Chondrocyte (in vitro differentiated cells): ENCODE measurements around the gene TRIM24. TPM values are rescaled to one million over a fixed set of nuclear protein-coding genes. Genes with fewer than 3 reads are reported as not detected.

Source experiments
- DNase-seq: peaks from one replicate; pipeline ENCODE4 v3.0.0; 2021; ENCODE audit warnings: mixed read lengths, low spot score
- H3K27ac Mint-ChIP-seq: one replicate; pipeline ENCODE4 v1.8.0; 2021; ENCODE audit warnings: mild to moderate bottlenecking, moderate library complexity, mixed read lengths; ENCODE audit not compliant: unreplicated experiment
- H3K27me3 Mint-ChIP-seq: 2 replicates; pipeline ENCODE4 v1.8.0; 2021; ENCODE audit warnings: low read depth, mixed read lengths
- H3K36me3 Mint-ChIP-seq: 2 replicates; pipeline ENCODE4 v1.8.0; 2021; ENCODE audit warnings: low read depth, mixed read lengths
- H3K4me1 Mint-ChIP-seq: 2 replicates; pipeline ENCODE4 v1.8.0; 2021; ENCODE audit warnings: low read depth, mild to moderate bottlenecking, mixed read lengths
- H3K4me3 Mint-ChIP-seq: one replicate; pipeline ENCODE4 v1.8.0; 2021; ENCODE audit warnings: mild to moderate bottlenecking, moderate library complexity, mixed read lengths; ENCODE audit not compliant: unreplicated experiment
- H3K9me3 Mint-ChIP-seq: 2 replicates; pipeline ENCODE4 v1.8.0; 2021; ENCODE audit warnings: low read depth, mixed read lengths
- CTCF ChIP-seq: fragments of 200-600 bp; sonication (generic); IDR thresholded peaks from 2 replicates; pipeline ENCODE4 v1.5.0; 2021; ENCODE audit warnings: antibody characterized with exemption, mild to moderate bottlenecking, moderate library complexity
- total RNA-seq: library from RNA; stranded (reverse); gene quantifications from 3 replicates; pipeline ENCODE4 v1.2.1, GENCODE V29; 2021

TRIM24 gene
- total RNA-seq, 1 donor from 2014 or later: 31.6 TPM

DNA sequence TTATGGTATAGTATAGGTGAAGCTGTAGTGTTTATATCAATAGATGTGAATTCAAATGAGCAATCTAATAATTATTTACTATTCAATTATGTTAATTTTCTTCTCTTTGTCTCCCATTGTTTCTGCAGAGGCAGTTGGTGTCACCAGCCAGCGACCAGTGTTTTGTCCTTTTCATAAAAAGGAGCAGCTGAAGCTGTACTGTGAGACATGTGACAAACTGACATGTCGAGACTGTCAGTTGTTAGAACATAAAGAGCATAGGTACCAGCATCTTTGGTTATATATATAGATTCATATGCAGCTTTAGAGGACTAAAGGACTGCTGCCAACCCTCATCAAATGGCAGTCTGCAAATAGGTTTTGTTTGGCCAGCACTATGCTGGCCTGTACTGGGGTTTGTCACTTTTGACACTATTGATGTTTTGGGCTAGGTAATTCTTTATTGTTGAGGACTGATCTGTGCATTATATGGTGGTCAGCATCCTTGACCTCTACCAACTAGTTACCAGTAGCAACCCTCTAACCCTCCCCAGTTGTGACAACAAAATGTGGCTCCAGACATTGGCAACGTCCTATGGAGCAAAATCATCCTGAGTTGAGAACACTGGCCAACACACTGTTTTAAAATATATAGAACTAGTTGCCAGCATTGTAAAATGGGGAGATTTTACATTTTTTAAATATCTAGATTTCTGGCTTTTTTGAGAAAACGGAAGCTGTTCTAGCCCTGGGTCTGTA lies 59.2 kb downstream of the TRIM24 start:
- no peak overlapping the region for H3K27ac Mint-ChIP-seq
- H3K4me1 Mint-ChIP-seq: no peaks in the 10 kb centered on the region
- no peak for TF ChIP-seq CTCF
- DNase-seq: no peak
- peaks cover 22% of the 10 kb centered on the region for H3K36me3 Mint-ChIP-seq
- no peak overlapping the region for H3K4me3 Mint-ChIP-seq
- no peaks in the 10 kb centered on the region for H3K27me3 Mint-ChIP-seq
- no peaks in the 10 kb centered on the region for H3K9me3 Mint-ChIP-seq

DNA sequence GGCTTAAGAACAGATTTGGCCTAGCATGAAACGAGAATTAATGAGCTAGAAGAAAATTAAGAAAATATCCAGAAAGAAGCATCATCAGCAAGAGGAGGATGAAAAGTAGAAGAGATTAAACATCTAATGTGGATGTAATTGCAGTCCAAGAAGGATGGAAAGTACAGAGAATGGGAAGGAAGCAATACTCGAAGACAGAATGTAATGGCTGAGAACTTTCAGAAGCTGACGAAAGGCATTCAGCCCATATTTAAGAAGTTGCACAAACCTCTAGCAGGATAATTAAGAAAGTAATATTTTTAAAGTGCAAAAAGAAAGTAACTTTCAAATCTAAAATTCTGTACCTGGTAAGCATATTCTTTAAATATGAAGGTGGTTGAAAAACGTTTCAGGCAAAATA lies 60.7 kb downstream of the TRIM24 start:
- H3K4me3 Mint-ChIP-seq: no peak overlapping the region
- peaks cover 1% of the 10 kb centered on the region for H3K9me3 Mint-ChIP-seq
- peaks cover 24% of the 10 kb centered on the region for H3K36me3 Mint-ChIP-seq
- no peak for TF ChIP-seq CTCF
- no peaks in the 10 kb centered on the region for H3K27me3 Mint-ChIP-seq
- peaks cover 2% of the 10 kb centered on the region for H3K4me1 Mint-ChIP-seq
- no peak for DNase-seq
- H3K27ac Mint-ChIP-seq: no peak overlapping the region

DNA sequence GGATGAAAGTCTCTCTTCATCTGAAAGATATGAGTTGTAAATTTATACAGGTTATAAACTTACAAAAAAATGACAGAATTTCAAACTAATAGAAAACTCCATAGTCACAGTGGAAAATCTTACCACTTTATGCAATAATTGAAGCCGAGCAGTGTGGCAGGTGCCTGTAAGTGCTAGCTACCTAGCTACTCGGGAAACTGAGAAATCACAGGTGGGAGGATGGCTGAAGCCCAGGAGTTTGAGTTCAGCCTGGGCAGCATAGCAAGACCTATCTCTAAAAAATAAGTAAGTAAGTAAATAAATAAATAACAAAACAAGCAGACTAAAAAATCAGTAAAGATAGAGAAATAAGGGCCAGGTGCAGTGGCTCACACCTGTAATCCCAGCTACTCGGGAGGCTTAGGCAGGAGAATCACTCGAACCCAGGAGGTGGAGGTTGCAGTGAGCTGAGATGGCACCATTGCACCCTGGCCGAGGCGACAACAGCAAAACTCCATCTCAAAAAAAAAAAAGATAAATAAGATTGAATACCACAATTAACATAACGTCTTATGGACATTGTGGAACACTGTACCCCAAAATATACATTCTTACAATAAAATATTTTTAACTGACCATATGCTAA lies 61.9 kb downstream of the TRIM24 start:
- peaks cover 3% of the 10 kb centered on the region for H3K4me1 Mint-ChIP-seq

GRCh38 chr7:138524259-138524658 lies 64.2 kb downstream of the TRIM24 start:
- H3K27ac Mint-ChIP-seq: no peak overlapping the region
- H3K9me3 Mint-ChIP-seq: peaks cover 16% of the 10 kb centered on the region
- H3K36me3 Mint-ChIP-seq: peaks cover 36% of the 10 kb centered on the region
- peaks cover 3% of the 10 kb centered on the region for H3K4me1 Mint-ChIP-seq
- H3K27me3 Mint-ChIP-seq: no peaks in the 10 kb centered on the region
- TF ChIP-seq CTCF: no peak
- no peak overlapping the region for H3K4me3 Mint-ChIP-seq
- DNase-seq: no peak

More for the DNA sequence above, 61.9 kb downstream of the TRIM24 start:
- Mint-ChIP-seq H3K9me3 (peaks cover 4% of the 10 kb centered on the region), H3K27me3 (no peaks in the 10 kb centered on the region), H3K36me3 (peaks cover 28% of the 10 kb centered on the region), H3K4me3 (no peak overlapping the region), H3K27ac (no peak overlapping the region)
- no peak for TF ChIP-seq CTCF
- DNase-seq: no peak

- peaks cover 3% of the 10 kb centered on the region for H3K4me1 Mint-ChIP-seq
- DNase-seq: no peak
- H3K9me3 Mint-ChIP-seq: peaks cover 17% of the 10 kb centered on the region
- H3K27ac Mint-ChIP-seq: no peak overlapping the region
- H3K27me3 Mint-ChIP-seq: no peaks in the 10 kb centered on the region
- TF ChIP-seq CTCF: no peak
- peaks cover 30% of the 10 kb centered on the region for H3K36me3 Mint-ChIP-seq
- H3K4me3 Mint-ChIP-seq: no peak overlapping the region
Observed at GRCh38 chr7:138525757-138526156, 65.7 kb downstream of the TRIM24 start.
